Thyroid gland (tissue), 4 donors: Measurements from ENCODE around the gene SORCS2. TPM values are rescaled to one million over a fixed set of nuclear protein-coding genes. Genes with fewer than 3 reads are reported as not detected.

ENCODE experiments used
- DNase-seq, 2 donors: peaks; one replicate each; pipeline ENCODE4 v3.0.0-alpha.2; 2019
- H3K27ac ChIP-seq, 3 donors: fragments of 200-600 bp; sonication (generic); 1 replicate in 2 of 3; 2 replicates in 1 of 3; pipeline ENCODE4 v1.5.1; 2016 to 2019; ENCODE audit warnings: mild to moderate bottlenecking in 1 of 3, moderate library complexity in 1 of 3
- H3K27me3 ChIP-seq: fragments of 200-600 bp; sonication (generic); one replicate; pipeline ENCODE4 v1.5.1; 2019
- H3K36me3 ChIP-seq, 2 donors: fragments of 200-600 bp; sonication (generic); one replicate each; pipeline ENCODE4 v1.5.1; 2016 to 2019
- H3K4me1 ChIP-seq, 2 donors: fragments of 200-600 bp; sonication (generic); one replicate each; pipeline ENCODE4 v1.5.1; 2017 to 2019
- H3K4me3 ChIP-seq, 3 donors: fragments of 200-600 bp; sonication (generic); replicated peaks in 1 of 3; 1 replicate in 2 of 3; 2 replicates in 1 of 3; pipeline ENCODE4 v1.5.1; 2016; ENCODE audit warnings: mild to moderate bottlenecking in 1 of 3
- H3K9me3 ChIP-seq: fragments of 200-600 bp; sonication (generic); one replicate; pipeline ENCODE4 v1.5.1; 2017
- CTCF ChIP-seq, 6 experiments: fragments of 200-600 bp in 3 of 6; fragments of 450-650 bp in 3 of 6; sonication (generic) in 3 of 6; IDR thresholded peaks; one replicate each; pipeline ENCODE4 v1.5.1; 2016 to 2019; ENCODE audit warnings: antibody characterized with exemption in 6 of 6, mild to moderate bottlenecking in 2 of 6, inconsistent platforms in 1 of 6, moderate library complexity in 1 of 6
- POLR2A ChIP-seq, 2 donors: fragments of 450-650 bp; IDR thresholded peaks; one replicate each; pipeline ENCODE4 v1.6.1; 2017; ENCODE audit warnings: antibody characterized with exemption in 2 of 2, mild to moderate bottlenecking in 2 of 2, moderate library complexity in 1 of 2
- WGBS, 2 donors: methylation state at CpG; one replicate each; pipeline ENCODE4 v1.1.5; 2017; 5-methylcytosine and 5-hydroxymethylcytosine counted together
- intact Hi-C: fragments of 100-400 bp; cut with DNase I; formaldehyde crosslinking; loops from one replicate; pipeline ENCODE4 v1.15.1; 2023
- total RNA-seq, 4 donors: library from RNA; depleted of rRNA; stranded (reverse); fragments of >200 nt; gene quantifications; one replicate each; pipeline ENCODE4 v1.2.3, GENCODE V29; 2016

The SORCS2 gene
- total RNA-seq, 4 donors from 2014 or later: 1.7 to 13.6 (median 3.6) TPM

DNA sequence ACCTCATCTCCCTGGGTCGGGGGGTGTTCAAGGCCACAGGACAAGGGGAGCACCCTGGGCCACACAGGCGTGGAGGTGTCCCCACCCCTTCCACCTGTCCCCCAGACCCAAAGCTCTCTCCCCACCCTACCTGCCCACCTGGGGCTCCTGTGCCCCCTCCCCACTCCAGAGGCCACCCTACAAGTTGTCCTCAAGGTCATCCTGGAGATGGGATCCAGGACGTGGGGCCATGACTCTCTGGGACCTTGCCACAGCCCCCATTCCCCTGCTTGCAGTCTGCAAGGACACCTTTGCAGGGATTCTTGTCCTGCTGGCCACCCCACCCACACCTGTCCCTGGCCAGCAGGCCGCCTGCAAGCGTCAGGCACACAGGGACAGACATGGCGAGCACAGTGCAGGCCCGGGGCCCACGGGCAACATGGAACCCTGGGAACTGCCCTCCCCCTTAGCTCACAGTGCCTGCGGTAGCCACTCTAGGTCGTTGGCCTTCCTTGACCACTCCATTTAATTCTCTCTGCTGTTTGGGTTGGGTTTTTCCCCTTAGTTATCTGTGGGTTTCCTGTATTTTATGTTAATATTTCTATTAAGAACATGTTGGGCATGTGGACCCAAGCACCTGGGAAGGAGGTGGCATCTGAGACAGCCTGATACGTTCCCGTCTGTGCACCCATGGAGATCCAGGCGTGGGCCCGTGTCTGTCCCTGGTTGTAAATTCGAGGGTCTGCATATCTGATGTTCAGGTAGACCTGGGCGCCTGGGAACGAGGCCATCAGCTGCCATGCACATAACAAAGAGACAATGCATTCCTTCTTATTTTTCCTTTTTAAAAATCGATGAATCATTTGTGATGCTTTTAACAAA is 549.8 kb downstream of the SORCS2 start:
- Histone ChIP-seq H3K4me1 (peaks cover 0 to 5% of the 10 kb centered on the region in 2 donors), H3K36me3 (no peaks in the 10 kb centered on the region), H3K27ac (no peak overlapping the region), H3K27me3 (no peaks in the 10 kb centered on the region), H3K9me3 (no peaks in the 10 kb centered on the region), H3K4me3 (no peak overlapping the region)
- DNase-seq: no peak
- 92 to 95% methylated on average over 16 to 18 of the region's 18 CpGs for WGBS, 2 donors
- TF ChIP-seq CTCF (IDR thresholded peaks at IDR 0.05): no peak
- TF ChIP-seq POLR2A (IDR thresholded peaks at IDR 0.05): no peak
- intact Hi-C loops: no loop called here

GRCh38 chr4:7742807-7743280 is 550.5 kb downstream of the SORCS2 start:
- H3K4me1 ChIP-seq: peaks cover 0 to 5% of the 10 kb centered on the region in 2 donors
- H3K36me3 ChIP-seq: no peaks in the 10 kb centered on the region
- no peaks in the 10 kb centered on the region for H3K9me3 ChIP-seq
- intact Hi-C loops: no loop called here
- no peak for TF ChIP-seq POLR2A (IDR thresholded peaks at IDR 0.05)
- TF ChIP-seq CTCF (IDR thresholded peaks at IDR 0.05): no peak
- DNase-seq: no peak
- no peaks in the 10 kb centered on the region for H3K27me3 ChIP-seq
- no peak overlapping the region for H3K27ac ChIP-seq
- 76 to 80% methylated on average over 8 of the region's 8 CpGs for WGBS, 2 donors
- no peak overlapping the region for H3K4me3 ChIP-seq

DNA sequence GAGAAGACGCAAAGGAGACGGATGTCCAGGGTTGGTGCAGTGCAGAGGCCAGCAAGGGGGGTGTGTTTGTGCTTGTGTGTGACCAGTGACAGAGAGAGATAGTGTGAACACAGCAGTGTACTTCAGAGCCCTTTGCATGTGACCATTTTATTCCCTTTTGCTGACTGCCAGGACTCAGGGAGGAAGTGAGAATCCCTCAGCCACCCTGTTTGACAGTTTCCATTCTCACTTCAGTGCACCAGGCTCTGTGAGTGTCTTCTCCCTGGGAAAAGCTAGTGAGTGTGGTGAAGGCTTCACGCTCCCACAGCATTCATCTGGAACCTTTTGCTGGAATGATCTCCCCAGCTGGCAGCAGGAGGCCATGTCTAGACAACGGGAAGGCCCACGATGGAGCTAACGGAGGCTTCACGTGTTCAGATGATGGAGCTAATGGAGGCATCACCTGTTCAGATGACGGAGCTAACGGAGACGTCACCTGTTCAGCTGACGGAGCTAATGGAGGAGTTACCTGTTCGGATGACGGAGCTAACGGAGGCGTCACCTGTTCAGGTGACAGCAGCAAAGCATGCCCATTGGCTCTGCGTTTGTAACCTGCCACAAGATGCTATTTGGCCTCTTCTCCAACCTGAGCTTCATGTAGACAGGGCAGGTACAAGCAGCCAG is 551.9 kb downstream of the SORCS2 start:
- no peak overlapping the region for H3K4me3 ChIP-seq
- peaks cover 0 to 5% of the 10 kb centered on the region in 2 donors for H3K4me1 ChIP-seq
- intact Hi-C loops: no loop called here
- H3K27ac ChIP-seq: no peak overlapping the region
- no peaks in the 10 kb centered on the region for H3K36me3 ChIP-seq
- H3K27me3 ChIP-seq: no peaks in the 10 kb centered on the region
- TF ChIP-seq CTCF (IDR thresholded peaks at IDR 0.05): no peak
- no peak for TF ChIP-seq POLR2A (IDR thresholded peaks at IDR 0.05)
- H3K9me3 ChIP-seq: no peaks in the 10 kb centered on the region
- DNase-seq: no peak
- 79 to 82% methylated on average over 16 of the region's 16 CpGs for WGBS, 2 donors

DNA sequence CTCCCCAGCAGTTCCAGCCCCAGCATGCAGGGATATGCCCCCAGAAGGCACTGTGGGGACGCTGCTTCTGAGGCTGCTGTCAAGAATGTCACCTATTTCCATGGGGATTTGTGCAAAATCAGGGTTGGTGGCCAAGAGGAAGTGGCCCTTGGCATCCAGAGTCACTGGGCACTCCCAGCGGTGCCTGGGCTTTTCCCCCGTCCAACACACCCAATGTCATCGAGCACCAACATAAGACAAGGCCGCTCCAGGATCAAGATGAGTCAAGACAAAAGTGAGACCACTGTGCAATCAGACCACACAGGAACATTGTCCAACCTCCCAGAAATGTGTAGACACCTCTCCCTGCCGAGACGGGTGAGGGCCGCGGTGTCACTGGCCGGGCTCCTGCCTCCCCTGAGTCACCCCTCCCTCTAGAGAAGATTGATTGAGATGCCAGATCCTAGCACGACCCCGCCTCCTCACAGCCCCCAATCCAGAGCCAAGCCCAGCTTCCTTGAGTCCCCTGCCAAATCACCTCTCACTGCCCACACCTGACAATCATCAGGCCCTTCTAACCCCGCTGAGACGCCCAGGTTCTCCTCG is 553.1 kb downstream of the SORCS2 start:
- Histone ChIP-seq H3K4me1 (peaks cover 10 to 11% of the 10 kb centered on the region in 2 donors), H3K27ac (no peak overlapping the region), H3K4me3 (no peak overlapping the region), H3K9me3 (no peaks in the 10 kb centered on the region), H3K36me3 (no peaks in the 10 kb centered on the region), H3K27me3 (no peaks in the 10 kb centered on the region)
- intact Hi-C loops: no loop called here
- WGBS, 2 donors: 84 to 86% methylated on average over 12 to 15 of the region's 15 CpGs
- no peak for DNase-seq
- TF ChIP-seq CTCF (IDR thresholded peaks at IDR 0.05): no peak
- TF ChIP-seq POLR2A (IDR thresholded peaks at IDR 0.05): no peak
